Cardiac fibroblast (primary cell): ENCODE data around the gene FREY1.

ENCODE experiments used
- DNase-seq, 2 donors: peaks; one replicate each; pipeline versions ENCODE4 v3.0.0 to v3.0.0-alpha.2; 2010; ENCODE audit warnings: low read depth in 2 of 2
- H3K4me3 ChIP-seq, 2 donors: replicated peaks in 1 of 2; 1 replicate in 1 of 2; 2 replicates in 1 of 2; pipeline ENCODE4 v1.5.1; 2011; ENCODE audit warnings: low read depth in 2 of 2, low read length in 2 of 2, mild to moderate bottlenecking in 2 of 2, moderate library complexity in 1 of 2
- CTCF ChIP-seq: IDR thresholded peaks from one replicate; pipeline ENCODE4 v1.5.1; 2011; ENCODE audit warnings: low read depth, mild to moderate bottlenecking, low read length, inconsistent platforms

Gene FREY1

DNA sequence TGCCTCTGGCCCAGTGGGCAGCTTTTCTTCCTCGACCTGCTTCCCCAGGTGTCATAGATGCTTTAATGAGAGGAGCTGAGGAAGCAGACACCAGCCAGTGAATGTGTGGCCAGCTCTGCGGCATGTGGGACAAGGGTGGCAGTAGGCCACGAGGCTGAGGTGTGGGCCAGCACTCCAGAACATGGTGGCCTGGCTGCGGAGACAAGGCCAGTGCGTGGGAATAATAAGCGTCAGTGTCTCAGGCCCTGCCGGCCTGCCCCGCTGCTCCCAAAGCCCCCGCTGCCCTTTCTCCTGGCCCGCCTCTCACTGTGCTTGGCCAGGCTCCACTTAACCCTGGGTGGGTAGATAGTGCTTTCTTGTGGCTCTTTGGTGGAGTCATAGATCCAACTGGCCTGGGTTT lies 19.5 kb downstream of the FREY1 start:
- no peak for DNase-seq
- no peak for TF ChIP-seq CTCF
- H3K4me3 ChIP-seq = no peak overlapping the region

GRCh38 chr11:45886816-45887520 lies 20.1 kb downstream of the FREY1 start:
- no peak overlapping the region for H3K4me3 ChIP-seq
- no peak for DNase-seq
- TF ChIP-seq CTCF = no peak

GRCh38 chr11:45885921-45886721 lies 20.9 kb downstream of the FREY1 start:
- TF ChIP-seq CTCF = no peak
- DNase-seq = no peak
- peak overlapping the region; percentile 46 for H3K4me3 ChIP-seq

- TF ChIP-seq CTCF = no peak
- peak within 1 kb of the TSS; percentile 46 for H3K4me3 ChIP-seq
- peak in 1 of 2 donors; percentile 25 for DNase-seq
Observed at GRCh38 chr11:45885274-45885920, 21.7 kb downstream of the FREY1 start, which contains the start of gene MAPK8IP1. MAPK8IP1 (plus strand) TSS chr11:45885651; CDS start chr11:45885821, 170 bp downstream.

DNA sequence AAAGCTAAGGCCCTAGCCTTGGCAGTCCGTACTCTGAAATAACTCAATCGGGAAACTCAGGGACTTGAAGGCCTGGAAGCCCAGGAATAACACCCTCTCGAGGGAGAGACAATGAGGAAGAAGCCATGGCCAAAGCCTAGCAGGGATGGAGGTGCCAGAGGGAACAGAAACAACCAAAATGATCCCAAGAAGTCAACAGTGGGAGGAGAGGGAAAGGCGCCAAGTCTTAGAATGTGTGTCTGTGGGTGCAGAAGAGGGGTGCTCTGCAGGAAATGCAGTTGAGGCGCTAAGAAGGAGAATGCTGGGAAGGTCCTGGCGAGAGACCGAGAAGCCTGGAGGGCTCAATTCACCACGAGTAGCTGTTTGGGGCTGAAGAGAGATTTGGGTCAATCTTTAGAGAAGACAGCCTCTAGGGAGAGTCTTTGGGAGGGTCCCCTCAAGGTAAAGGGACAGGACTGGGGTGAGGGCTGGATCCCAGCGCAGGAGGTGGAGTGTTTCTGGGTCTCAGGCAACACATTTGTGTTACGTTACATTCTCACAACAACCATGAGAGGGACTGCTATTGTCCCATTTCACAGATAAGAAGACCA lies 22.4 kb downstream of the FREY1 start:
- DNase-seq = no peak
- TF ChIP-seq CTCF = no peak
- H3K4me3 ChIP-seq = no peak overlapping the region

DNA sequence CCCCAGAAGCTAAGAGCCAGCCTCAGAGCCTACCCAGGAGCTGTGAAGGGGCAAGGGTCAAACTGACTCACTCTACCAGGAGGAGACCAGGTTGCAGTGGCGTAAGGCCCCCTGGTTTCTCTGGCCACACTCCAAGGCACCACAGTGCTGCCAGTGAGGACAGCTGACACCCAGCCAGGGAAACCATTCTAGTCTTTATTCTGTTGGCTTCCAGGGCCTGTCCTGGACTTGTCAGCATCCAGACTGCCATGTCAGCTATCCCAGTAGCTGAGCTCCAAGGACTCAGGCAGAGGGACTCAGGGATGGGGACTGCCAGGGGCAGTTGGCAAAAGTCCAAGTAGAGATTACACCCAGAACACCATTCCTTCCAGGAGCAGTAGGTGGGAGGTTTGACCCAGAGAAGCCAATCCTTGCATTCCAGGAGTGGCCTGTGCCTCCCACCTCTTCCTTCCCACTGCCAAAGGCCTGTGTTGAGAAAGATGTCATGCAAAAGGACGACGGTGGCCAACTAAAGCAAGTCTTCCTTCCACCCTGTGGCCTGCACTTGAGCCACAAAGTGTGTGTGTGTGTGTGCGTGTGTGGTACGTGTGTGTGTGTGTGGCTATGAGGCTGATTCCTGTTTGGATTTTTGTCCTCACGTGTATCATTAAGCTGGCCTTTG lies 25.2 kb downstream of the FREY1 start:
- TF ChIP-seq CTCF = no peak
- no peak overlapping the region for H3K4me3 ChIP-seq
- DNase-seq = peak in 1 of 2 donors; percentile 14
